Kidney (tissue), 14 donors: ENCODE results near the gene CDC25A. TPM values are rescaled to one million over a fixed set of nuclear protein-coding genes. Genes with fewer than 3 reads are reported as not detected.

Experiments
- DNase-seq, 5 donors: peaks; one replicate each; pipeline ENCODE4 v3.0.0-alpha.2; 2013 to 2020
- FAIRE-seq: peaks from 2 replicates; lab custom pipeline; 2012; peaks lifted over from hg19 to GRCh38; lab: Jason Lieb, UNC
- H3K27ac ChIP-seq, 2 donors: one replicate each; pipeline ENCODE4 v1.7.0; 2013; ENCODE audit warnings: low read depth in 2 of 2, low read length in 2 of 2, inconsistent platforms in 1 of 2
- H3K27me3 ChIP-seq: one replicate; pipeline ENCODE4 v1.7.1; 2013; ENCODE audit warnings: low read length, inconsistent platforms; ENCODE audit not compliant: control insufficient read depth, insufficient read depth
- H3K36me3 ChIP-seq, 3 donors: one replicate each; pipeline versions ENCODE4 v1.7.0 to v1.7.1; 2013; ENCODE audit warnings: low read length in 3 of 3, control low read depth in 1 of 3, inconsistent platforms in 1 of 3; ENCODE audit not compliant: insufficient read depth in 3 of 3, control insufficient read depth in 2 of 3
- H3K4me1 ChIP-seq, 3 donors: one replicate each; pipeline versions ENCODE4 v1.7.0 to v1.7.1; 2013; ENCODE audit warnings: low read length in 3 of 3, inconsistent platforms in 1 of 3, low read depth in 1 of 3; ENCODE audit not compliant: control insufficient read depth in 2 of 3, insufficient read depth in 2 of 3
- H3K4me3 ChIP-seq, 3 donors: one replicate each; pipeline versions ENCODE4 v1.7.0 to v1.8.1; 2013; ENCODE audit warnings: low read length in 3 of 3, control low read depth in 1 of 3, inconsistent platforms in 1 of 3
- H3K9ac ChIP-seq, 3 donors: one replicate each; pipeline versions ENCODE4 v1.7.0 to v1.7.1; 2013; ENCODE audit warnings: low read length in 3 of 3, control low read depth in 1 of 3, inconsistent platforms in 1 of 3
- H3K9me3 ChIP-seq, 3 donors: one replicate each; pipeline versions ENCODE4 v1.7.0 to v1.7.1; 2013; ENCODE audit warnings: low read length in 3 of 3, control low read depth in 1 of 3, inconsistent platforms in 1 of 3; ENCODE audit not compliant: control insufficient read depth in 2 of 3, insufficient read depth in 1 of 3
- intact Hi-C: fragments of 100-400 bp; cut with DNase I; formaldehyde crosslinking; loops from one replicate; pipeline ENCODE4 v1.11.1; 2022
- polyA plus RNA-seq: library from polyadenylated mRNA; stranded (reverse); fragments of 350-450 nt; fragmentation: Illumina TruSeq; extraction: RNeasy Lipid Tissue Mini Kit (QIAGEN cat#74804); gene quantifications from one replicate; pipeline ENCODE4 v1.2.3, GENCODE V29; 2014; ENCODE audit warnings: low read depth, low replicate concordance; ENCODE audit not compliant: insufficient read depth
- total RNA-seq: library from RNA; stranded (reverse); fragmentation: NEBNext Ultra II Directional; extraction: Animal tissue kit (Norgen Biotek cat#: 25700); gene quantifications from one replicate; pipeline ENCODE4 v1.2.1, GENCODE V29; 2021
- TF ChIP-seq, protein P1 (sequence below): IDR thresholded peaks from 3 replicates; pipeline ENCODE4 v1.5.1; 2012; ENCODE audit warnings: mild to moderate bottlenecking, moderate library complexity, borderline replicate concordance; ENCODE audit not compliant: insufficient read depth; ENCODE audit errors: extremely low read depth
- donor health status: control.
- donor health status: control.
- donor health status: control.
- donor health status: control.
- donor health status: control.
- donor health status: DM: yes; HTN: yes; CAD: no.
- donor health status: Normal renal cell carcinoma (clear cell type).

The CDC25A gene
- total and polyA plus RNA-seq, 2 donors from 2014 or later, result 0.88 to 1.6 TPM

DNA sequence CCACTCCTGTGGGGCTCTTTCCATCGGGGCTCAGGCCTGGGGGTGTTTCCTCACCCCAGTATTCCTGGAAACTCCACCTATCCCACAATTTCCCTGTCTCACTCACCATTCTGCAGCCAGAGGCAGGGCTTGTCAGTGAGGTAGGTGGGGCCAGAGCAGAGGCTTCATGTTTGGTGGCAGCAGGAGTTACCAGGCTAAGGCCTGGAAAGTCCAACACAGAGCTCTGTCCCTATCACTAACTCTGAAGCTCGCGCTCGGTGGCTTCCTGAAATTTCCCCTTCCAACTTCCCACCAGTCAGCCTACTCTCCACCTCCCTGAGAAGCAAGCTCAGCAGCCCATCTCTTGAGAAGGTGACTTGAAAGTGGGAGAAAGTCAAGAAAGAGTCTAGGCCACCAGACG is 44.2 kb downstream of the CDC25A start:
- DNase-seq (no peak), FAIRE-seq (no peak)
- Histone ChIP-seq H3K27ac (no peak overlapping the region), H3K9ac (no peak overlapping the region), H3K4me1 (peaks cover 0 to 10% (median 4%) of the 10 kb centered on the region in 3 donors), H3K27me3 (no peaks in the 10 kb centered on the region), H3K4me3 (no peak overlapping the region), H3K36me3 (no peaks in the 10 kb centered on the region), H3K9me3 (no peaks in the 10 kb centered on the region)
- intact Hi-C loops, result no loop called here
- TF ChIP-seq, protein P1, sequence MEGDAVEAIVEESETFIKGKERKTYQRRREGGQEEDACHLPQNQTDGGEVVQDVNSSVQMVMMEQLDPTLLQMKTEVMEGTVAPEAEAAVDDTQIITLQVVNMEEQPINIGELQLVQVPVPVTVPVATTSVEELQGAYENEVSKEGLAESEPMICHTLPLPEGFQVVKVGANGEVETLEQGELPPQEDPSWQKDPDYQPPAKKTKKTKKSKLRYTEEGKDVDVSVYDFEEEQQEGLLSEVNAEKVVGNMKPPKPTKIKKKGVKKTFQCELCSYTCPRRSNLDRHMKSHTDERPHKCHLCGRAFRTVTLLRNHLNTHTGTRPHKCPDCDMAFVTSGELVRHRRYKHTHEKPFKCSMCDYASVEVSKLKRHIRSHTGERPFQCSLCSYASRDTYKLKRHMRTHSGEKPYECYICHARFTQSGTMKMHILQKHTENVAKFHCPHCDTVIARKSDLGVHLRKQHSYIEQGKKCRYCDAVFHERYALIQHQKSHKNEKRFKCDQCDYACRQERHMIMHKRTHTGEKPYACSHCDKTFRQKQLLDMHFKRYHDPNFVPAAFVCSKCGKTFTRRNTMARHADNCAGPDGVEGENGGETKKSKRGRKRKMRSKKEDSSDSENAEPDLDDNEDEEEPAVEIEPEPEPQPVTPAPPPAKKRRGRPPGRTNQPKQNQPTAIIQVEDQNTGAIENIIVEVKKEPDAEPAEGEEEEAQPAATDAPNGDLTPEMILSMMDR, result no peak

DNA sequence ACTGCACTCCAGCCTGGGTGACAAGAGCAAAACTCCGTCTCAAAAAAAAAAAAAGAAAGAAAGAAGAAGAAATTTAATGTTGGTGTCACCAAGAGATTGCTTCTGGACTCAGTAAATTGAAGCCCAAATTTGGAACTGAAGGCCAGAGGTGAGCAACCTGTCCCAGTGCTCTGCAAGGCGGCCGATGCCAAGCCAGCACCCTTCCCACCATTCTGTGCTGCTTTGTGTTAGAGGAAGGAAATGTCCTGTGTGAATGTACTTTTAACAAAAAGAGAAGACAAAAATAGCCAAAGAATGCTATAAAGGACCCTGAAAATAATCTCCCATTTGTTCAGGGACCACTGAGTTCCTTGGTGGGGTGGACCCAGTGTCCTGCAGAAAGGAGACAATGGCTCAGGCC is 44.6 kb downstream of the CDC25A start:
- FAIRE-seq (no peak), DNase-seq (no peak)
- intact Hi-C loops, result no loop called here

DNA sequence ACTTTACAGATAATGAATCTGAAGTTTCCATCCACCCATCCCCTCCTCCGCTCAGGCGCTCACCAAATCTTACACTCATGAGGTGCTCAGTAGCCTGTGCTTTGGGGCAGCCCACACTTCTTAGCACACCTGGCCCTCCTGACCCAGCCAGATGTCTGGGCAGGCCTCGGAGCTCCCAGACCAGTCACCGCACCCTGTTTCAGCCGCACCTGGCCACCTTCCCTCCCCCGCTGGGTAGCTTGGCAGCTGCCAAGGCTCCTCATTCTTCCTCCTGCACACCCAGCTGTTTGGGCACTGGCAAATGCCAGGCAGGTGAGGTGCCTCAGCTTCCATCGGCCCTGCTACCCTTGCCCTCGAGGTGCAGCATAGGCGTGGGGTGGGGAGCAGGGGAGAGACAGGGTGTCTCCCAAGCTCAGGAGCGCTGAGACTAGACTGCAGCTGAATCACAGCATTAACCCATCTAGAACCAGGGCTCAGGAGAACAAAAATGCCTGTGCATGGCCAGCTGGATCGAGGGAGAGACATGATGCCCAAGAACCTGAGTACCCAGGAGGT is 45.8 kb downstream of the CDC25A start:
- no peak overlapping the region for H3K4me3 ChIP-seq

More for the DNA sequence above, 44.6 kb downstream of the CDC25A start:
- H3K4me3 ChIP-seq, result no peak overlapping the region
- no peaks in the 10 kb centered on the region for H3K27me3 ChIP-seq
- H3K27ac ChIP-seq, result no peak overlapping the region
- no peaks in the 10 kb centered on the region for H3K9me3 ChIP-seq
- no peak overlapping the region for H3K9ac ChIP-seq
- H3K4me1 ChIP-seq, result peaks cover 0 to 10% (median 4%) of the 10 kb centered on the region in 3 donors
- H3K36me3 ChIP-seq, result no peaks in the 10 kb centered on the region
- TF ChIP-seq, protein P1, result no peak

More for the DNA sequence above, 45.8 kb downstream of the CDC25A start:
- intact Hi-C loops, result no loop called here
- TF ChIP-seq, protein P1, result no peak
- peak in 1 of 5 donors; percentile 74 for DNase-seq
- no peaks in the 10 kb centered on the region for H3K36me3 ChIP-seq
- H3K4me1 ChIP-seq, result peaks cover 0 to 10% (median 4%) of the 10 kb centered on the region in 3 donors
- no peak overlapping the region for H3K9ac ChIP-seq
- FAIRE-seq, result no peak
- H3K27me3 ChIP-seq, result no peaks in the 10 kb centered on the region
- no peak overlapping the region for H3K27ac ChIP-seq
- no peaks in the 10 kb centered on the region for H3K9me3 ChIP-seq
